NCI-H1436 (cell line): Measurements from ENCODE around the gene EXT2.

Experiments used
- DNase-seq: peaks from one replicate; lab custom pipeline; 2025; lab: John Stamatoyannopoulos, UW

The EXT2 gene

DNA sequence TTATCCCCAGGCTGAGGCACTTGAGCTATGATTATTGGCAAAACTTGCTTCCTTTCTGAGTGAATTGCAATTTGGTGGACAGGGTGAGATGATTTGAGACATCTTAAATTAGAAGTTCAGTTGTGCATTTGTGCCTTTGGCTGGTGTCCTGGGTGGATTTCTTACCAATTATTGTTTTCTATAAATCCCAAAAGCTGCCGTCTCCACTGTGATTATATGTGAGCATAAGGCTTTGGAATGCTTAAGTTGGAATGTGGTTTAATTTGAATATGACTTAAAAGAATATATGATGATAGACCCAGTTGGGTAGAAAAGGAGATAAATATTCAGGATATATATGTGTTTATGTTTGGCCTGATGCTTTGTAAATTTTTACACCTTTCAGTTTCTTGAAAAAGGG, 70.0 kb downstream of the EXT2 start:
- no peak for DNase-seq

DNA sequence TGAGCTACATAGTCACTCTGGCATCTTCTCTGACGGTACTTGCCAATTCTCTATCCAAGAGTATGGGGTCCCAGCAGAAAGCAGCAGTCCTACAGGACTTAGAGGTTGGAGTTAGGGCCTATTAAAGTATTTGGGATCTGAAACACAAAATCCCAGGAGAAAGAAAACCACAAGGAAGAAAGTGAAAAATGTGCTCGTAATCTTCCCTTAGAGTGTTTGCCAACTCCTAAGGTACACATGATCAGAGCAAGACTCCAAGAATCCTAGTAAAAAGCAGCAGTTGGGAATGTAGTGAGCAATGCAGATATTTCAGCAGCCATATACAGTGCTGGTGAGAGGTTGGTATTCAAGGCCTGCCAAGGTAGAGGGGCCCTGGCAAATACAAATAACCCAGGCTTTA, 71.6 kb downstream of the EXT2 start:
- no peak for DNase-seq

DNA sequence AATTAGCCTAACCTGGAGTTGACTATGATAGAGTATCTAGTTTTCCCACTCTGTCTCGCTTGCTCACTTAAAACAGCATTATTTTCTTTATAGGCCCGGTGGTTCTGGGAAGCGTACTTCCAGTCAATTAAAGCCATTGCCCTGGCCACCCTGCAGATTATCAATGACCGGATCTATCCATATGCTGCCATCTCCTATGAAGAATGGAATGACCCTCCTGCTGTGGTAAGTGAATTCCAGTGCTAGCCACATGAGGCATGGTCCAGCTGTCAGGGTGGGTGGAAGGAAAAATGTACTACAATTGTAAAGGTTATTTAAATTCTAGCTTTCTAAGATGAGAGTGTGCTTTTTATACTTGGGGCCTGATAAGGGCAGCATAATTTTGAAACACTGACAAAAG, 76.0 kb downstream of the EXT2 start:
- no peak for DNase-seq

DNA sequence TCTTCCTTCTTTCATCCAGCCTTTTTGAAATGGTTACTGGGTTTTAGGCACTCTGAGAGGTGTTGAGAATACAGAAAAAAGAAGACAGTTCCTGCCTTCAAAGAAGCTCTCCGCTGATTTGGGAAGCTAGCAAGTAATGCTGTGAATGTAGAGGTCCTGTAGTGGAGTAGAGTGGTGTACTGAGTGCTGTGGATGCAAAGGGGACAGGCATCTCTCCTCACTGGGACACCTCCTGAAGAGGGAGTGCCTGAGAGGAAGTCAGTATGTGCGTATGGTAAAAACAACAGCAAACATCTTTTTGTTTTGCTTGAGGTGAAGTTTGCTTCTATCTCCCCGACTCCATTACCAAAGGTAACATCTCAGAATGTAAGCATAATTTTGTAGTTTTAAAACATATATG, 77.5 kb downstream of the EXT2 start:
- DNase-seq = no peak

DNA sequence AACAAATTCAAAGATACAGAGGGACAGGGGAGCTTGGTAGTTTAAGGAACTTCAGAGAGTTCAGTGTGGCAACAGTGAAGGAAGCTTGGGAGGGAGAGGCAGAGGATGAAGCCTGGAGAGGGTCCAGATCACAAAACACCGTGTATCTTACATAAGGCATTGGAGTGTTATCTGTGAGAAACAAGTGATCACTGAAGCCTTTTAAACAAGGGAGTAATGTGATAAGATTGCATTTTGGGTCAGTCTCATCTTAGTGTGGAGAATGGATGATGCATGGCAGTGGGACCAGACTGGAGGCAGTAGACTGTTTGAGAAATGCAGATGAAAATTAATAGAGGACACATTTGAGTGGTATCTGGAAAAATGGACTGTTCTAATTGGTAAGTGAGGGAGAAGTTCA, 79.4 kb downstream of the EXT2 start:
- no peak for DNase-seq

DNA sequence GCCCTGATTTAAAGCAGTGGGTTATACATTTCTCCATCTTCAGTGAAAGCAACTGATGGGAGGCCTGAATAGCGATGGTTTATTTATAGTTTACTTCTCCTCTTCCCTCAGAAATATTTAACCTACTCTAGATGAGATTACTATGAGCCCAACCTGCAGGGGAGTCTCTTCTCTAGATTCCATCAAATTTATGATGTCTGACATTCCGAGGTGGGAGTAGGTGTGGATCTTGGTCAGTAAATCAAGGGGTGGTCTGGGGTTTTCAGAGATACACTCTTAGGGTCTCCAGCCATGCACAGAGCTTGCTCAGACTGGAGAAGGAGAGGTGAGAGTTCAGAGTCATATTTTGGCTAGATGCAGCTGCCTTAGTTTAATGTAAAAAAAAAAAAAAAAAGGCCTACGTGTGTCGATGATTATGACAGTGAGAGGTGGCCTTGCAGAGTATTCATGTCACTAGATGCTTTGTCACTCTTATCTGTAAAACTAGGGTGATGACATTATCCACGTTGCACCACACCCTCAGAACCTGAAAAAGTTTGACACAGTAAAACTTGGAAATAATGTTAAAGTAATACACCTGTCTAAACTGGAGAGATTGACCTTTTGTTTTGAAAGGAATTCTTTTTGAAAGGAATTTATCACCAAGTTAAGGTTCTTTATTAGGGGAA, 81.2 kb downstream of the EXT2 start:
- DNase-seq = no peak

DNA sequence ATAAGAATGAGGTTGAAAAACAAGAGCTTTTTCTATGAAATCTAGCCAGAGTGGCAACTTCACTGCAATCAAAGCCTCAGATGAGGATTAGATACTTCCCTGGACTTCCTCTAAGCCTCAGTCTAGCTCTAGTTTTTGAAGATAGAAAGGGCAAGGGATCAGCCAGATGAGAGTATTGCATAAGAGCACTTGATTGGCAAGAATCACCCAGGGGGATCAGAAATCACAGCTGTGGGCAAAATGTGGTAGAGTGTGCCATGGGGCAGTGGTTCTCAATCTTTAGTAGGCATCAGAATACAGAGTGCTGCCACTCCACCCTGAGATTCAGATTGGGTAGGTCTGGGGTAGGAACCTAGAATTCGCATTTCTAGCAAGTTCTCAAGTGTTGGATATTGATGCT, 82.4 kb downstream of the EXT2 start:
- no peak for DNase-seq

DNA sequence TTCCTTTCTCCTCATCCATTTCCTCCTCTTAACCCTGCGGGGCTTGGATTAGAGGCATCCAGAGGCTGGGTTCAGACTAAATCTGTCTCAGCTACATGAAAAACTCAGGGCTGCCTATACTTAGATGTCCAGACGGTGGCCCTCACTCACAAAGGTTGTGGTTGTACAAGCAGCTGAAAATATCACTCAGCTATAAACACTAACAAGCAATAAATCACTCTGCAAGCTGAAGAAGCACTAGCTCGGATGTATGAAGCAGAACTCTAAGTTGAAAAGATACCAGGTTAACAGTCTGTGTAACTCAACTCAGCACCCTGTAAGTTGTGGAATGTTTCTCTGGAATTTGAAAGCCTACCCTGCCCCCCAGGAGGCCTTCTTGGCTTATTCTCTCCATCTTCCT, 82.9 kb downstream of the EXT2 start:
- no peak for DNase-seq

DNA sequence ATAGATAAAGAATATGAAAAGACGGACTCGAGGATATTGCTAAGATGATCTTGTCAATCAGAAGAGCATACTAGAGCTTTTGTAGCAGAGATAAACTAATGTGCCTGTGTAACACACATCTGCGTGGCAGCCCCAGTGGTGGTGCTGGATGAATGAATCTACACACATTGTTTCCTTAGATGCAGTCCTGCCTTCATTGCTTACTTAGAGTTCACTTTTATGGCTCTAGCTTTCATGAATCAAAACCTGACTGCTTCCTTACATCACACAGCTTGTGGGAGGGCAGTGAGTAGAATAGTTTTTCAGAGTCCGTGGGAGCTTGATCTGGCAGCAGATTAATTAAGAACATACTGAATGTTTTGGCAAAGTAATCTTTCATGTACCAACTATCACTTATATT, 83.7 kb downstream of the EXT2 start:
- DNase-seq = no peak

DNA sequence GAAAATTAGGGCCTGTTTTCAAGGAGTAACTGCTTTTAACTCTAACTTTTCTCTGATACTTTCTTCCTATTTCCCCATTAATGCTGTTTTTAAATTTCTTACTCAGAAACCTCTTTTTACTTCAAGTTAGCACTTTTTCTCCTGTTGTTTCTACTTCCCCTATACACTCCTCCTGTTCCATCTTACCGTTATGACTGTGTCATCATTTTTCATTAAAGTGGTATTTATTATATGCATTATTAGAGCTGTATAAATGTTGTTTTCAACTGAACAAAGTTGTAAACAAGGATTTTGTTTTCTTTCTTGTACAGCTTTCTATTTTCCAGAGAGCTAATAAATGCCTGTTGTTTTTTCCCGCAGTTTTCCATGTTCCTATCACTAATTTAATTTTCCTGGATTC, 84.6 kb downstream of the EXT2 start:
- DNase-seq = no peak

DNA sequence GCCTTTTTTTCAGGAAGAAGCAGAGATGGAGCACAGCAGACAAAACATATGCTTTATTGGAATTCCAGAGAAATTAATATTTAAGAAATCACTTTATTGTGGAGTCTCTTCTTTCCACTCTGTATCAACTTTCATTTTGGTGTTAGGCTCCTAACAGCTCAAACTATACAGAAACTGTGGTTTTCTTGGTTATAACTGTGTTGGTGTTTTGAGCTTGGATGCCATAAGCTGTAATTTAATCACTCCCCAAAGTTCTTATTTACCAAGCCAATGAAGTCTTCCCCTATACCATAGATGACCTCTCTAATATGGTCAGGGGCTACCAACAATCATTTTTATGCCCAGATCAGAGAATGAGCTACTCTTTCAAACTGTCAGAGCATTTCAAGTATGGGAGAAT, 90.0 kb downstream of the EXT2 start:
- no peak for DNase-seq

DNA sequence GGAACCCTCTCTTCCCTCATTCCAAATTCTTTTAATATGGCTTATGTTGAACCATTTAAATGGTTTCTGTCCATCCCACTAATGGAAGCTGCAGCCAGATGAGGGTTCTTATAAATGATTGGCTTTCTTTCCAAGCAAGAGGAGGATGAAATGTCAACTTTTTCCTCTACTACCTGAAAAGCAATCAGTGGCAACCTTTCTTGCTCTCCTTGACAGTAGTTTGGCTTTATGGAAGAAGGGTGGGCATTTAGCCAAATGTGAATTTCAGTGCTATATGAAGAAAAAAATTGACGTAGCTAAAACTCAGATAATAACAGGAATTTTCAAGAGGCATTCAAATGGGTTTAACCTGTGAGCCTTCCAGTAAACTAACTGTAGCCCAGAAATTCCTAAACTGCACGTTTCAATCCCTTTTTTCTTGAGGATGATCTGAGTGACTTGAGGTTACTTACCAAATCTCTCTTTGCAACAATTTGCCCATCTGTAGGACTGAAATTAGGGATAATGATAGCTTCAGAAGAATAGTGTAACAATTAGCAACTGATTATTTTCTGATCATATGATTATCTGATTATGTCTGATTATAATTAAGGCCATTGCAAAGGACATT, 90.9 kb downstream of the EXT2 start:
- DNase-seq = no peak

DNA sequence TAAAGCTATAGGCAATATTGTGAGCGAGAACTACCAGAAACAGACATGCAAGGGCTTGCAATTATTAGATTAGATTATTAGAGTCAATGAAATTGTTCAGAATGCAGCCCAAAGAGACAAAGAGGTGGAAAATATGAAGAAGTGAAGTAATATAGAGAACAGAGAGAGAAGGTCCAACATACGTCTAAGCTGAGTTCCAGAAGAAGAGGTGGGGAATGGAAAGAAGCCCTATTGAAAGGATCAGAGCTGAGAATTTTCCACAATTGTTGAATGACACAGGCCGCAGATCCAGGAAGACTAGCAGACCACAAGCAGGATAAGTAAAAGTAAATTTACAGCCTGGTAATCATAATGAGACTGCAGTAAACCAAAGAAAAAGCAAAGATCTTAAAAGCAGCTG, 93.2 kb downstream of the EXT2 start:
- no peak for DNase-seq

DNA sequence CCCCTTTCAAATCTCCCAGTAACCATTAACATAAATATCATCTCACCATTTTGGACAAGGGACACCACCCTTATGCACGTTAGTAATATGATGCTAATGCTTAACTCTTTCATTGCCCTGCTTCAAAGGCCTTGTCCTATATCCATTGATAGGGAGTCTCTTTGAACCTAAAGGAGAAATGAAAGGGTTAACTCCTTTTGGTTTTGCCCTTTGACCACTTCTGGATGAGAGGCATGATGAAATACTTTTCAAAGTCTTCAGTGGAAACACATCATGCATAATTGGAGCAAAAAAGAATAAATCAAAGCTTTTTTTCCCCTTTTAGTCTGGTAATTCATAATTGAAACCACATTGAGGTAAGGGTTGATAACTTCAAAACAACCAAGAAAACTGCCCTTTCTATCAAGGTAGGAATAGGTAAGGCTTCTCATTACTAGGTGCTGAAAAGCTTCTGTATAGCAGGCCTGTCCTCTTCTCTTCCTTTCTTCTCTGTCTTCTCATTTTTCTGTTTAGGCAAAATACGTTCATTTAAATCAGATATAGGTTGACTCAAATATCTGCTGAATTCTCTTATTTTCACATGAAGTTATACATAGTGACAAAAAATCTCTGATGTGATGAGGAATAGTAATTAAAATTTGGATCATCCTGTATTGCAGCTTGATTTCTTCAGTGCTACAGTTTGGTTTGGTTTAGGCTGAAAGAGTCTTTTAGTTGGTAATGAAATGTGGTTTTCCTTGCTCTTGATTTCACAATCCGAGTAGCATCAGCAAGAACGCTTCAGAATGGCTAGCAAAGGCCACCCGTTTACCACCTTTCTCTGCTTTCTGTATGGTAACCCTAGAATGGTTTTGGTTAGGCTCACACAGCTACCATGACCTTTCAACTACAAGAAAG, 94.8 kb downstream of the EXT2 start:
- DNase-seq = no peak

DNA sequence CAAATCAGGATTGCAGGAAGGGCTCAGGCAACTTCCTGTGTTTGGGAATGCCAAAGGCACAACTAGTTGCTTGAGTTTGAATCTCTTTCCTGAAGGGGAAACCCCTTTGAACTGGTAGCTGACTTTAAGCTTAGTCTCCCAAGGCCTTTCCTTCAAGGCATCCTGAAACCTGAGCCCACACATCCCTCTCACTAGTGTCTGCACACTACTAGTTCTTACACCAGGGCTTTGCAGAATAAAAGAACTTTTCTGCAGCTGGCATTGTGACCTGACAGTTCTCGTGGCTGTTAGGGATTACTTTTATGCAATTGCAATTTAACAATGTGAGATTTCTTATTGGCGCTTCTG, 95.4 kb downstream of the EXT2 start:
- DNase-seq = no peak

DNA sequence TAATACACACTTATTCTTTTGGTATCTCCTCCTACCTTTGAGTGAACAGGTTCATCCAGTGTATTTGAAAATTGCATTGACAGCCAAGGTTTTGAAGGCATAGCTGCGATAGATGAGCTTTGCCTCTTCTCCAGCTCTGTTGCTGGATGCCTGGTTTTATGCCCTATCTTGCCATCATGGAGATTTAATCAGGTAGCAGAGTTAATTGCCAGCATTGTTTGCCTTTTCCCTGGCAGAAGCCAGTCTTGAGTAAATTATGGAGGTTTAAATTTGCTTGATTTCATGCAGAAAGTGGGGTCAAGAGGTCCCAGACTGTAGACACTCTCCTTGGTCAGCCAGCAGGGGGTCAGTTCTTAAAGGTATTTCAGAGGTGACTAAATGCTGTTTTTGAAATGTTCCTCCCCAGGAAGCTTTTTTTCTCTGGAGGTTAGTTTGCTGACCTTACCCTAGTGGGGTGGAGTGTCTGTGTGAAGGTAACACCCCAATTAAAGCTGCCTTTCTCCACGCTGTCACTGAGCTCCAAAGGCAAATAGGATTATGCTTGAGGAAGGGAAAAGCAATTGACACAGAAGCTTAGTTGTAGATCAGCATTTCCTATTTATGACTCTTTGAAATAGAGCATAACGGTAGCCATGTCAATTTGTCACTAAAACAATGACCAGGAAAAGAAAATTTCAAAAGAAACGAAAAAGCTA, 96.0 kb downstream of the EXT2 start:
- no peak for DNase-seq

DNA sequence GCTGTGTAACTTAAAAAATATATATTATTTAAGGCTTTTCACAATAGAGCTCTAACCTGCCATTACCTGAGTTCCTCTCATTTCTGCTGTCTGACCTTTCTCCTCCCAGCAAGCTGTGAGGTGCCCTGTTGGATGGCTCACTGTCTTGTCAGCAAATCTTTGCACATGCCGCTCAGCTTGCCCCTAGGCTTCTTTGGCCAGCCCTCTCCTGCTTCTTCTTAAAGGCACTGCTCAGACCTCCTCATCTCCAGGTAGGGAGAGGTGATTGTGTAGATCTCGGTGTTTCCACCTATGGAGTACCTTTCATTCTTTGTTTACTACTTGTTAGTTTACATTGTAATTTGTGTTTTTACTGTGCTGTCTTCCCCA, 96.5 kb downstream of the EXT2 start:
- DNase-seq = no peak

DNA sequence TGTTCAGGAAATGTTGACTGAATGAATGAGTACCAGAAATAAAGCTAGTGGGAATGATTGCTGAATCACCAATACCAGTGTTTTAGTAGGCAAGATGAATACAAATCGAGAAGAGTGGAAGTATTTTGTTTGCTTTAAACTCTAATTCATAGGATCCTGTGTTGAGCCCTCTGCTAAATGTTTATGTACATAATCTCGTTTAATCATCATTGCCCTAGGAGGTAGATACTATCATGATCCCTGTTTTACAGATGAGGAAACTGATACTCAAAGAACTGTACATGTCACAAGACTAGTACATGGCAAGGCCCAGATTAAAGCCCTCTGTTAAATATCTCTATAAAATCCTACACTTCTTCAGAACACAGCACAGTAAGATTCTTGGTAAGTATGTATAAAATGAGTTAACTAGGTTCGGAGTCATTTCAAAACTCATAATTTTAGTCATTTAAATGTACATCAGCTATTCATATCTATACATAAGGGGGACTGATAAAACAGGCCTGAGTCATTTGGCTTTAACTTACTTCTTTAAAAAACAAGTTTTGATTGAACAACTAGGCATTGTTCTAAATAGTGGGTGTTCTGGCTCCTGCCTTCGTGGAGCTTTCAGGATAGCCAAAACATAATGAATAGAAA, 97.1 kb downstream of the EXT2 start:
- no peak for DNase-seq

DNA sequence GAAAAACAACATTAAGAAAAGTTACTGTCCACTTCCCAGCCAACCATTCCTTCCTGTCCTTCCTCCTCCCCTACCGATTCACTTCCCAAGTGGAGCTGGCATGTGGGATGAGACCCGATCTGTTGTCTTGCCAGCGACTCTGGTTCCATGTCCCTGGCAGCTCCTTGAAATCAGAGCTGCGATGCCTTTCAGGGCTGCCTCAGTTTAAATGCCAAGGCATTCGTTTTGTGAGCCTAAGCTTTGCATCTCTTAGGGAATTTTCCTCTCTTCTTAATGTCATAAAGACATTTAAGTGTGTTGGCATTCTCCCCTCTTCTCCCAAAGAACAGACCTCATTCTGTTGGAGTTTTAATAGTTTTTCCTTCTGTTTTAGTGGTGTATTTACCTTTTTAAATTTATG, 98.4 kb downstream of the EXT2 start:
- DNase-seq = no peak

DNA sequence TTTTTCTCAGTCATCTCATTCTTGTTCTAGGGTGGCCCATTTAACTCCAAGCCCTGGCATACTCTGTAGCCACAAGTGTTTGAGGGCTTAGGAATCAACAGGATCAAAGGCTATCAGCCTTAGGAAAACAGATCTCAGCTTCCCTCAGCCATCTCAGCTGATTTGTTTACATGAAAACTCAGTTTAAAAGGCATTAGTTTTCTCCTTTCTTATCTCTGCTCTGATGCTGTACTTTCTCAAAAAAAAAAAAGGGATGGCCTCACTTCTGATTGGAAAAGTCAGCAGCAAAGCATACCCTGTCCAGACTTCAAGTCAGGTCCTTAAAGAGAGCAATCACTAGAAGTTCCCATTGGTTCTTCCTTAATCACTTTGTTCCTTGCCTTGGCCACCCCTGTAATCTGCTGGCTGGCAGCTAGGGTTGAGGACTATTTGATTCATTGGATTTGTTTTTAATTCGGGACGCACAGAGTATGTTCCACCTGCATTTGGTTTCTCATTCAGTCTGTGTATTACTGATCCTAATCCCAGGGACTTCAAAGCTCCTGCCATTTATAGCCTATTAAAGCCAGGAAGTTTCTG, 102.8 kb downstream of the EXT2 start:
- DNase-seq = no peak

DNA sequence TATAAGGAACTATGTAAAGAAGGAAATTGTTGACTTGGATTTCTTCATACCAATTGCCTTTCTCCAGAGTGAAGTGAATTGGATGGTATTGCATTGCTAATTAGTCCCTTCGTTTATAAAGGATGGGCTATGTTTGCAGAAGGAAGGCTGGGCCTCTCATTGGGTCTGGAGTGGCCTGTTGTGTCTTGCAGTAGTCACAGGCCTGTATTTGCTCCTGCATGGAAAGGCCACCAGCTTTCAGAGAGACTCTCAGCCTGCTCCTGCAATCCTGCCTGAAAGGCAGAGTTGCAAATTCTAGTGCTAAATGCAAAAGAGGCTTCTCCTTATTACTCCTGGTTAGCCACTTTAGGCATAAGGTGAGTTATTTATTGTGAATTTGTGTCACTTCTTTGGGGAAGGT, 103.8 kb downstream of the EXT2 start:
- peak; percentile 4 for DNase-seq

DNA sequence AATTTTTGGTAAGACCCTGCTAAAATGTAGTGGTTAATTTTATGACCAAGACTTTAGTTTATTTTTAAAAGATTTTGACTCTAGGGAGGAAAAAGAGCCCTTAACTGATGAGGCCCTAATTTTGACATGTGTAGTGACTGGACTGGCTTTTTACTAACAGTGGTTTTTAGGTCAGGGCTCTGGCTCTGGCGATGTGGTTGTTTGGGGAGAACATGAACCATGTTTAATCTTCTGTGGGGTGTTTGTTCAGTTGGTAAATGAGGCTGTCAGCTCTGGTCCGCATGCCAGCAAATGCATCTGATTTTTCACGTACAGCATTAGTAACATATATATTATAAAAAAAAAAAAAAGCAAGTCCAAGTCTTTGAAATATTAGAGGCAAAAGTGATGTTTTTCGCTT, 104.3 kb downstream of the EXT2 start:
- DNase-seq = no peak
